GM12878 (cell line): Measurements from ENCODE around the gene TAF13. TPM values are rescaled to one million over a fixed set of nuclear protein-coding genes. Genes with fewer than 3 reads are reported as not detected.

Experiments used
- ESRRA ChIP-seq: IDR thresholded peaks from 2 replicates; pipeline ENCODE4 v1.6.1; 2012; ENCODE audit warnings: mild to moderate bottlenecking, low read length, improper control_type of control experiment
- RAD51 ChIP-seq: fragments of 450-650 bp; IDR thresholded peaks from 2 replicates; pipeline ENCODE4 v1.6.1; 2016; ENCODE audit warnings: moderate library complexity, mild to moderate bottlenecking, inconsistent platforms
- SMAD1 ChIP-seq: fragments of 450-650 bp; IDR thresholded peaks from 2 replicates; pipeline ENCODE4 v1.6.1; 2018; ENCODE audit warnings: mild to moderate bottlenecking, low read depth; ENCODE audit not compliant: partially characterized antibody
- ZNF592 ChIP-seq: fragments of 450-650 bp; IDR thresholded peaks from 2 replicates; pipeline ENCODE4 v1.6.1; 2017; ENCODE audit warnings: mild to moderate bottlenecking, moderate library complexity
- polyA plus RNA-seq, 11 experiments: library from polyadenylated mRNA; depleted of rRNA in 4 of 11; unstranded in 6 of 11; stranded (reverse) in 5 of 11; fragments of >200 nt; fragmentation: Nextera tagmentation in 4 of 11; fragmentation: Illumina TruSeq in 1 of 11; extraction: Ambion mirVana in 4 of 11; extraction: Trizol in 1 of 11; gene quantifications; 1 replicate in 1 of 11; 2 replicates in 10 of 11; pipeline versions ENCODE4 v1.2.1 to v1.2.3, GENCODE V29; 2011 to 2016; ENCODE audit warnings: inconsistent platforms in 2 of 11, missing spikeins in 2 of 11, low read depth in 1 of 11
- total RNA-seq, 4 experiments: library from RNA; depleted of rRNA in 3 of 4; stranded (reverse); fragments of >200 nt in 3 of 4; fragmentation: Illumina TruSeq in 1 of 4; extraction: Trizol in 1 of 4; gene quantifications; 2 replicates each; pipeline versions ENCODE4 v1.2.1 to v1.2.3, GENCODE V29; 2013 to 2021
- TF ChIP-seq, protein P1 (sequence below): fragments of 450-650 bp; IDR thresholded peaks from 2 replicates; pipeline ENCODE4 v1.6.1; 2017; ENCODE audit warnings: mild to moderate bottlenecking, moderate library complexity

Gene TAF13
- total and polyA plus RNA-seq, 10 of the 15 experiments (the other 5 are each of a cell fraction or from before 2014, with no cell fraction given) = 8.1 to 30.6 (median 18.0) TPM

GRCh38 chr1:109047339-109047738 is 28.5 kb downstream of the TAF13 start (continued):
- TF ChIP-seq ZNF592 = no peak
- no peak for TF ChIP-seq ESRRA
- no peak for TF ChIP-seq SMAD1
- TF ChIP-seq, protein P1, sequence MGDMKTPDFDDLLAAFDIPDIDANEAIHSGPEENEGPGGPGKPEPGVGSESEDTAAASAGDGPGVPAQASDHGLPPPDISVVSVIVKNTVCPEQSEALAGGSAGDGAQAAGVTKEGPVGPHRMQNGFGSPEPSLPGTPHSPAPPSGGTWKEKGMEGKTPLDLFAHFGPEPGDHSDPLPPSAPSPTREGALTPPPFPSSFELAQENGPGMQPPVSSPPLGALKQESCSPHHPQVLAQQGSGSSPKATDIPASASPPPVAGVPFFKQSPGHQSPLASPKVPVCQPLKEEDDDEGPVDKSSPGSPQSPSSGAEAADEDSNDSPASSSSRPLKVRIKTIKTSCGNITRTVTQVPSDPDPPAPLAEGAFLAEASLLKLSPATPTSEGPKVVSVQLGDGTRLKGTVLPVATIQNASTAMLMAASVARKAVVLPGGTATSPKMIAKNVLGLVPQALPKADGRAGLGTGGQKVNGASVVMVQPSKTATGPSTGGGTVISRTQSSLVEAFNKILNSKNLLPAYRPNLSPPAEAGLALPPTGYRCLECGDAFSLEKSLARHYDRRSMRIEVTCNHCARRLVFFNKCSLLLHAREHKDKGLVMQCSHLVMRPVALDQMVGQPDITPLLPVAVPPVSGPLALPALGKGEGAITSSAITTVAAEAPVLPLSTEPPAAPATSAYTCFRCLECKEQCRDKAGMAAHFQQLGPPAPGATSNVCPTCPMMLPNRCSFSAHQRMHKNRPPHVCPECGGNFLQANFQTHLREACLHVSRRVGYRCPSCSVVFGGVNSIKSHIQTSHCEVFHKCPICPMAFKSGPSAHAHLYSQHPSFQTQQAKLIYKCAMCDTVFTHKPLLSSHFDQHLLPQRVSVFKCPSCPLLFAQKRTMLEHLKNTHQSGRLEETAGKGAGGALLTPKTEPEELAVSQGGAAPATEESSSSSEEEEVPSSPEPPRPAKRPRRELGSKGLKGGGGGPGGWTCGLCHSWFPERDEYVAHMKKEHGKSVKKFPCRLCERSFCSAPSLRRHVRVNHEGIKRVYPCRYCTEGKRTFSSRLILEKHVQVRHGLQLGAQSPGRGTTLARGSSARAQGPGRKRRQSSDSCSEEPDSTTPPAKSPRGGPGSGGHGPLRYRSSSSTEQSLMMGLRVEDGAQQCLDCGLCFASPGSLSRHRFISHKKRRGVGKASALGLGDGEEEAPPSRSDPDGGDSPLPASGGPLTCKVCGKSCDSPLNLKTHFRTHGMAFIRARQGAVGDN = no peak
- no peak for TF ChIP-seq RAD51
